ENCODE data around the gene DGKZ.

DGKZ gene

GRCh38 chr11:46392421-46393230, 45.4 kb downstream of the DGKZ start:
- Histone ChIP-seq H3K27me3 (peaks cover 3 to 48% of the 10 kb centered on the region in 2 donors), H3K4me1 (peaks cover 7 to 43% (median 35%) of the 10 kb centered on the region in 4 donors), H3K27ac (no peak overlapping the region), H3K4me3 (peak overlapping the region; percentile 9 to 30), H3K9me3 (no peaks in the 10 kb centered on the region), H3K36me3 (peaks cover 7 to 21% (median 13%) of the 10 kb centered on the region in 3 donors)
- peak; percentile 75 to 86 for DNase-seq
- intact Hi-C loops (cut with DNase I; ENCODE audit: low total_unique reads), result loop anchor here (10.0 kb wide), 2 partner anchors 142 to 222 kb away; partner anchors contain the start of genes ATG13 and HARBI1
- no peak for TF ChIP-seq CTCF (IDR thresholded peaks at IDR 0.05)

GRCh38 chr11:46393231-46393616, 46.0 kb downstream of the DGKZ start:
- DNase-seq, result no peak
- H3K4me3 ChIP-seq, result no peak overlapping the region
- peaks cover 12 to 27% (median 19%) of the 10 kb centered on the region in 3 donors for H3K36me3 ChIP-seq
- intact Hi-C loops (cut with DNase I; ENCODE audit: low total_unique reads), result loop anchor here (10.0 kb wide), 2 partner anchors 142 to 222 kb away; partner anchors contain the start of genes ATG13 and HARBI1
- peaks cover 7 to 43% (median 35%) of the 10 kb centered on the region in 4 donors for H3K4me1 ChIP-seq
- no peak for TF ChIP-seq CTCF (IDR thresholded peaks at IDR 0.05)
- peaks cover 3 to 42% of the 10 kb centered on the region in 2 donors for H3K27me3 ChIP-seq
- H3K9me3 ChIP-seq, result no peaks in the 10 kb centered on the region
- no peak overlapping the region for H3K27ac ChIP-seq

- intact Hi-C loops (cut with DNase I; ENCODE audit: low total_unique reads), result loop anchor here (10.0 kb wide), 2 partner anchors 141 to 221 kb away; partner anchors contain the start of genes ATG13 and HARBI1
Observed at GRCh38 chr11:46393759-46394158, 46.5 kb downstream of the DGKZ start.

GRCh38 chr11:46397526-46397925, 50.3 kb downstream of the DGKZ start:
- Histone ChIP-seq H3K27me3 (no peaks in the 10 kb centered on the region), H3K4me1 (peaks cover 0 to 7% (median 5%) of the 10 kb centered on the region in 4 donors), H3K9me3 (no peaks in the 10 kb centered on the region), H3K4me3 (no peak overlapping the region), H3K36me3 (peaks cover 12 to 59% (median 32%) of the 10 kb centered on the region in 3 donors), H3K27ac (no peak overlapping the region)
- TF ChIP-seq CTCF (IDR thresholded peaks at IDR 0.05), result no peak
- no peak for DNase-seq
- intact Hi-C loops (cut with DNase I; ENCODE audit: low total_unique reads), result loop anchor here (10.0 kb wide), 2 partner anchors 137 to 217 kb away; partner anchors contain the start of genes ATG13 and HARBI1

More at GRCh38 chr11:46393759-46394158, 46.5 kb downstream of the DGKZ start:
- peaks cover 3 to 37% of the 10 kb centered on the region in 2 donors for H3K27me3 ChIP-seq
- H3K4me3 ChIP-seq, result no peak overlapping the region
- H3K4me1 ChIP-seq, result peaks cover 7 to 43% (median 35%) of the 10 kb centered on the region in 4 donors
- DNase-seq, result no peak
- H3K9me3 ChIP-seq, result no peaks in the 10 kb centered on the region
- no peak overlapping the region for H3K27ac ChIP-seq
- peaks cover 12 to 32% (median 23%) of the 10 kb centered on the region in 3 donors for H3K36me3 ChIP-seq
- no peak for TF ChIP-seq CTCF (IDR thresholded peaks at IDR 0.05)

GRCh38 chr11:46402957-46403902, 56.0 kb downstream of the DGKZ start:
- no peak for DNase-seq
- Histone ChIP-seq H3K9me3 (no peaks in the 10 kb centered on the region), H3K36me3 (peaks cover 27 to 89% (median 61%) of the 10 kb centered on the region in 3 donors), H3K4me3 (no peak overlapping the region), H3K27ac (no peak overlapping the region), H3K27me3 (no peaks in the 10 kb centered on the region), H3K4me1 (peaks cover 0 to 7% (median 4%) of the 10 kb centered on the region in 4 donors)
- no peak for TF ChIP-seq CTCF (IDR thresholded peaks at IDR 0.05)
- intact Hi-C loops (cut with DNase I; ENCODE audit: low total_unique reads), result no loop called here
